Esophagus muscularis mucosa (tissue), 3 donors: Measurements from ENCODE around the gene FBXW5.

Source experiments
- CTCF ChIP-seq, 3 experiments: fragments of 200-600 bp in 2 of 3; fragments of 450-650 bp in 1 of 3; sonication (generic) in 2 of 3; IDR thresholded peaks; one replicate each; pipeline ENCODE4 v1.5.1; 2017 to 2019; ENCODE audit warnings: antibody characterized with exemption in 3 of 3, mild to moderate bottlenecking in 2 of 3, moderate library complexity in 1 of 3
- POLR2AphosphoS5 ChIP-seq, 2 donors: sonication (generic); formaldehyde crosslinking; IDR thresholded peaks; one replicate each; pipeline ENCODE4 v1.6.1; 2017; ENCODE audit warnings: antibody characterized with exemption in 2 of 2

DNA sequence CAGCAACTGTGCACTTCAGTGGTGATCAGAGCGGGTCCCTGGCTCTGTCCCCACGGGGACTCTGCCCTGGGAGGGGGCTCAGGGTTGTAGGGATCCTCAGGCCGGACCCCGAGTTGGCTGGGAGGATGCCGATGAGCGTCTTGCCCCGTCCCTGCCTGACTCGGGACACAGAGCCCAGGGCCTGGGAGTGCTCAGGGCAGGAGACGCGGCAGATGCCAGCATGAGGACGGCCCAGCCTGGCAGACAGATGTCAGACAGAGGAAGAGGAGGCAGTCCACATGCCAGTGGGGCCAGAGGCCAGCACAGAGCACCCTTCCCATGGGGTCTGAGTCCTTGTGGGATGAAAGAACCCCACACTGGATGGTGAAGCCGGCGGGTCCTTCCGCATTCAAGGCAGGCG lies 18.8 kb upstream of the FBXW5 start:
- TF ChIP-seq POLR2AphosphoS5 (IDR thresholded peaks at IDR 0.05) (no peak), CTCF (IDR thresholded peaks at IDR 0.05) (no peak)
